ENCODE measurements around the gene SPEF2. TPM values are rescaled to one million over a fixed set of nuclear protein-coding genes. Genes with fewer than 3 reads are reported as not detected.

SPEF2 gene
- total and polyA plus RNA-seq, 4 donors: 0.42 to 4.5 (median 2.1) TPM

- DNase-seq (ENCODE audit: low spot score): no peak
- H3K9me3 ChIP-seq (ENCODE audit: control insufficient read depth in 4 of 4, low read length in 3 of 4): peaks cover 0 to 3% (median 0%) of the 10 kb centered on the region in 4 donors
- H3K9ac ChIP-seq (ENCODE audit: low read depth in 1 of 2, low read length in 2 of 2): no peak overlapping the region
- 81% methylated on average over 3 of the region's 3 CpGs for WGBS
- H3K36me3 ChIP-seq (ENCODE audit: control insufficient read depth in 4 of 4, insufficient read depth in 3 of 4, low read depth in 1 of 4, low read length in 3 of 4): no peaks in the 10 kb centered on the region
- no peak overlapping the region for H3K27ac ChIP-seq (ENCODE audit: low read depth in 1 of 2, low read length in 2 of 2)
- no peaks in the 10 kb centered on the region for H3K4me1 ChIP-seq (ENCODE audit: control insufficient read depth in 4 of 4, insufficient read depth in 4 of 4, low read length in 3 of 4)
- no peak for TF ChIP-seq RXRA (IDR thresholded peaks at IDR 0.05)
- no peak for TF ChIP-seq NR2F2 (IDR thresholded peaks at IDR 0.05)
- no peak for TF ChIP-seq YY1 (IDR thresholded peaks at IDR 0.05)
- no peak for TF ChIP-seq JUND (IDR thresholded peaks at IDR 0.05)
- TF ChIP-seq TAF1 (conservative IDR thresholded peaks at IDR 0.05): no peak
- no peak for TF ChIP-seq HNF4G (IDR thresholded peaks at IDR 0.05)
- no peak for TF ChIP-seq FOXA1 (IDR thresholded peaks at IDR 0.05)
- H3K4me3 ChIP-seq (ENCODE audit: low read depth in 1 of 3, low read length in 3 of 3): no peak overlapping the region
- H3K27me3 ChIP-seq (ENCODE audit: control insufficient read depth in 4 of 4, insufficient read depth in 4 of 4, low read length in 3 of 4): no peaks in the 10 kb centered on the region
Observed at GRCh38 chr5:35863159-35863558, 245.5 kb downstream of the SPEF2 start.

Small RNAs within 50 kb of the gene (small RNA-seq; reads per million reads assigned to genes)
- gene RNU7-130P: not detected

Other genes with a start within 250 kb of the SPEF2 start
- gene IL7R, start 239.0 kb downstream of the SPEF2 start, total RNA-seq: 1 to 10 TPM; 1.5 to 5.4 TPM
- 1 to 10 TPM; 1.0 to 3.4 TPM for gene IL7R, start 239.0 kb downstream of the SPEF2 start, polyA plus RNA-seq

Measured in liver (tissue), 10 donors.